AG04449 (cell line): ENCODE results near the gene GRB10.

Source experiments
- CTCF ChIA-PET: fragments of 350-600 bp; formaldehyde crosslinking; extraction: SDS; loops from one replicate; lab custom pipeline; 2021; ENCODE audit warnings: antibody characterized with exemption; lab: Yijun Ruan, JAX
- POLR2A ChIA-PET: fragments of 400-600, 350-600 bp; formaldehyde crosslinking; extraction: SDS; loops from one replicate; lab custom pipeline; 2020; ENCODE audit warnings: antibody characterized with exemption, inconsistent platforms; lab: Yijun Ruan, JAX
- DNase-seq: peaks from one replicate; pipeline ENCODE4 v3.0.0-alpha.2; 2010; ENCODE audit warnings: low read depth, low spot score
- H3K4me3 ChIP-seq: 2 replicates; pipeline ENCODE4 v1.5.1; 2011; ENCODE audit warnings: low read depth, mild to moderate bottlenecking, control low read depth, low read length
- TF ChIP-seq, protein P1 (sequence below): IDR thresholded peaks from one replicate; pipeline ENCODE4 v1.5.1; 2011; ENCODE audit warnings: mild to moderate bottlenecking, moderate library complexity, low read length, control low read depth, inconsistent platforms; ENCODE audit not compliant: insufficient read depth; ENCODE audit errors: missing control alignments

The GRB10 gene

DNA sequence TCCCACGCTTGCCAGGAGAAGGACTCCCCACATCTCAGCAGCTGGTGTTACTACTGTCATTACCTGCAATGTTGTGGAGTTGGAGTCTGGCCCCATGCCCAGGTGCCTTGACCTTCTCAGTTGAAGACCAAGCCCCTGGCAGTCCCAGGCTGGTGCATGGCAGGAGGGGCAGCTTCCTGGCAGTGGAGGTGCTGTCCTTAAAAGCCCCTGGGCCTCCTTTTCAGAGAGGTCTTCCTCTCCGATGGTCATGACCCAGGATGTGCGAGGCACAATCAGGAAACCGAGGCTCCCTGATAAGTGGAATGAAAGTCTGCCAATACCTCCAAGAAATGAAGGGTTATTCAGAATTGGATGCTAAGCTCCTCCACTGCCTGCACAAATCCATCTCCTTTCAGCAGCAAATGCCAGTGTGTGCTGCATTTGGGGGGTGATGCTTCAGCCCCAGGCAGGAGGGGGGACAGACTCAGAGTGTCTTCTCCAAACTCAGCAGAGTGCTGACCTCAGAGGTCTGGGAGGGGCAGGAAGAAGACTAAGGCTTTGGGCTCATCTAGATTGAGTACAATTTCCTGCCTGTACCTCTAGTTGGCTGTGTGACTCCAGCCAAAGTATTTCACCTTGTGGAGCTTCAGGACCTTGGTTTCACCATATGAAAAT lies 120.5 kb downstream of the GRB10 start:
- H3K4me3 ChIP-seq = no peak overlapping the region
- ChIA-PET POLR2A (no interaction called here), CTCF (interaction anchor here (0.7 to 1.2 kb wide), 4 partner anchors 14 to 499 kb away, joined by 3 read pairs; no protein-coding TSS in a partner anchor)
- TF ChIP-seq, protein P1, sequence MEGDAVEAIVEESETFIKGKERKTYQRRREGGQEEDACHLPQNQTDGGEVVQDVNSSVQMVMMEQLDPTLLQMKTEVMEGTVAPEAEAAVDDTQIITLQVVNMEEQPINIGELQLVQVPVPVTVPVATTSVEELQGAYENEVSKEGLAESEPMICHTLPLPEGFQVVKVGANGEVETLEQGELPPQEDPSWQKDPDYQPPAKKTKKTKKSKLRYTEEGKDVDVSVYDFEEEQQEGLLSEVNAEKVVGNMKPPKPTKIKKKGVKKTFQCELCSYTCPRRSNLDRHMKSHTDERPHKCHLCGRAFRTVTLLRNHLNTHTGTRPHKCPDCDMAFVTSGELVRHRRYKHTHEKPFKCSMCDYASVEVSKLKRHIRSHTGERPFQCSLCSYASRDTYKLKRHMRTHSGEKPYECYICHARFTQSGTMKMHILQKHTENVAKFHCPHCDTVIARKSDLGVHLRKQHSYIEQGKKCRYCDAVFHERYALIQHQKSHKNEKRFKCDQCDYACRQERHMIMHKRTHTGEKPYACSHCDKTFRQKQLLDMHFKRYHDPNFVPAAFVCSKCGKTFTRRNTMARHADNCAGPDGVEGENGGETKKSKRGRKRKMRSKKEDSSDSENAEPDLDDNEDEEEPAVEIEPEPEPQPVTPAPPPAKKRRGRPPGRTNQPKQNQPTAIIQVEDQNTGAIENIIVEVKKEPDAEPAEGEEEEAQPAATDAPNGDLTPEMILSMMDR = no peak
- DNase-seq = no peak

DNA sequence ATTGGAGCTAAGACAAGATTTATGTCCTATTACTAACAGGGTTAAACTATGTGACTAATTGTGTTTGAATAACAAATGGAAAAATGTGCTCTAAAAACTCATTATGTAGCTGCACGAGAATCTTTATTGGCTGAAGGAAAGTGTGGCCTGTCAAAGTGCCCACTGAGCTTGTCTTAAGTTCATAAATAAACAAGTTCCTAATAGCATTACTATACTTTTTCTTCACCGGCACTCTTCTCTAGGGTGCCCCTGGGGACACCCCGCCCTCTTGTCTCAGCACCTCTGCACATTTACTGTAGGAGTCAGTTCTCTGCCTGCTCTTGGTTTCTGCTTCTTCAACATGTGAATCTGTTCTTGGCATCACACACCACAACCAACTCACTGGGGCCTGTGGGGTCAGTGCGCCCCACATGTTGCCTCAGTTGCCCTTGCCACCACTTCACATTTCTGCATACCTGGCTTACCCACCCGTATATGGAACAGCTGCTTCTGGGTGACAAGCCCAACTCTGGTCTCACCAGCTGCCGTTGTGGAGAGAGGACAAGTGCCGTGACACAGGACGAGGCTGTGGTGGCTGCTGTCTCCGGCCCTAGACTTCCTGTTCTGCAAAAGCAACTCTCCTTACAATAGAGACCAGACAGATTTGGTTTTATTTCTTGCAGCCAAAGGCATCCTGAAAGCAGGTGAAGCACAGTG lies 121.2 kb downstream of the GRB10 start:
- CTCF ChIA-PET = interaction anchor here (1.0 to 1.2 kb wide), 2 partner anchors 13 to 195 kb away, joined by 3 read pairs; no protein-coding TSS in a partner anchor
- TF ChIP-seq, protein P1 = no peak
- DNase-seq = no peak
- H3K4me3 ChIP-seq = no peak overlapping the region
- POLR2A ChIA-PET = no interaction called here

DNA sequence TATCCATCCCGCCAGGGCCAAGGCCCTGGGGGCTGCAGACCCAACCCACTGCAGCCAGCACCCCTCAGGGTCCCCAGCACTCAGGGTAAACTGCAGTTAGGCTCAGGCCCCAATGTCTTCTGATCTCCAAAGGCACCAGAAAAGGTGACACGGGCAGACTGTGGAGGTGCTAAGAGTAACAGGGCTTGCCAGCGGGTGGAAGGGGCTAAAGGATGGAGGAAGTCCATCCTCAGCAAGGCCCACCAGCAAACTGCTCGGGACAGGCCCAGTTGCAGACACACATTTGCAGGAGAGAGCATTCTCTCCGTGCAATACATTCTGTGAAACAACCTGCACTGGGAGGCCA lies 121.9 kb downstream of the GRB10 start:
- POLR2A ChIA-PET = no interaction called here
- DNase-seq = no peak
- TF ChIP-seq, protein P1 = no peak
- CTCF ChIA-PET = no interaction called here
- H3K4me3 ChIP-seq = no peak overlapping the region

DNA sequence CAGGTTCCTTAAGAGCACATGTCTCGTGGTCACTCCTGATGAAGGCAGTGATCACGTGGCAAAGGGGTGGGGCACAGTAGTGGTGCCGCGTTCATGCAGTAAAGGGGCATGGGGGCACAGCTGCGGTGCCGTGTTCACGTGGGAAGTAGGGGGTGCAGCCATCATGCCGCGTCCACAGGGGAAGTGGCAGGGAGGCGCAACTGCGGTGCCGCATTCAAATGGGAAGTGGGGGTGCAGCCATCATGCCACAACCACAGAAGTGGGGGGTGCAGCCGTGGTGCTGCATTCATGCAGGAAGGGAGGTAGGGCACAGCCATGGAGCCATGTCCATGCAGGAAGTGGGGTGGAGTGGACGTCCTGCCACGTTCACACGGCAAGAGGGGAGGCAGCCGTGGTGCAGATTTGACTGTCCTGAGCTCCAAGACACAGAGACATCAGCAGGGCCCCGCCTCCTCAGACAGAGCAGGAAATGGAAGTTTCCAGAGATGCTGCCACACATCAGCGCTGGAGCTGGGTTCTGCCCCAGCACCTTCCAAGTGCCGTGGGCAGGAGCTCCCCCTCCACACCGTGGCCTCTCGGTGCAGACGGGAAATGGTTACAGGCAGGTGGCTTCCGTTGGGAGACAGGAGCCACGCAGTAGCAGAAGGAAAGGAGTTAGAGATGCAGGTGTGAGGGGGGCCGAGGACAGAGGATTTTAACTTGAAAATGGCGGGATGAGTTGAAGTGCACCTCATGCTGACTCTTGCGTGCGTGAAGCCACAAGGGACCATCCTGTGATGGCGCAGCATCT lies 122.5 kb downstream of the GRB10 start:
- ChIA-PET CTCF (interaction anchor here (1.0 kb wide), 1 partner anchor 193 kb away, joined by 3 read pairs; no protein-coding TSS in a partner anchor), POLR2A (no interaction called here)
- TF ChIP-seq, protein P1 = no peak
- DNase-seq = no peak
- H3K4me3 ChIP-seq = no peak overlapping the region

DNA sequence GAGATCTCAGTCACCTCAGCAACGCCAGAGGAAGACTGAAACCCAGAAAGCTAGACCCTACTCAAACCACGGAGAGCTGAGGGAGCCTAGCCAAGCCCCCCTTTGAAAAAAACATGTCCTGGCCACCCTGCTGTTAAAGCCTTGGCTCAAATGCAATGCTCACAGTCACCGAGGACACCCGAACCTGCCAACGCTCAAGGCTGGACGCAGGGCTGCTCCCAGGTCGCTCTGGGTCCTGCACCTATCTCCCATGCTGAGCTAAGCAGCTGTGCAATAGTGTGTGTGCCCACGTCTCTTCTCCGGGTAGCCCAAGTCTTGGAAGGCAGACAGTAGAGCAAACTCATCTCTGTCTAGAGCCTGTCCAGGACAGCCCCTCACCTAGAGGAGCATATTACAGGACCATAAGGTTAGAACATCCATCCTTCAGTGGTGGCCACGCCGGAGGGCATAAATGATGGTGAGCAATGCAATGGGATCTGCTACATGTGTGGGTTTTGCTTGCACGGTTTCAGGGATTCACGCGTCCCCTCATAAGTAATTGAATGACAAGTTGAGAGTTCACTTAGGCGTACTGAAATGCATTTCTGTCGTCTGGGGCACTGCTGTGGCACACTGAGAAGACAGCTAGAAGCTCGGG lies 123.2 kb downstream of the GRB10 start:
- POLR2A ChIA-PET = no interaction called here
- CTCF ChIA-PET = interaction anchor here (1.0 kb wide), 1 partner anchor 192 kb away, joined by 3 read pairs; no protein-coding TSS in a partner anchor
- TF ChIP-seq, protein P1 = no peak
- DNase-seq = no peak
- no peak overlapping the region for H3K4me3 ChIP-seq
